Keratinocyte (primary cell): ENCODE data around the gene CSNK1G1. TPM values are rescaled to one million over a fixed set of nuclear protein-coding genes. Genes with fewer than 3 reads are reported as not detected.

ENCODE experiments used
- DNase-seq: peaks from one replicate; pipeline ENCODE4 v3.0.0-alpha.2; 2011; ENCODE audit warnings: low read depth, missing footprints, low spot score
- FAIRE-seq: peaks from 2 replicates; lab custom pipeline; 2011; peaks lifted over from hg19 to GRCh38; lab: Jason Lieb, UNC
- H2AFZ ChIP-seq: 2 replicates; pipeline ENCODE4 v1.6.0; 2012; ENCODE audit warnings: low read length, control low read depth, inconsistent platforms; ENCODE audit not compliant: control insufficient read depth
- H3K27ac ChIP-seq: 2 replicates; pipeline ENCODE4 v1.5.1; 2011; ENCODE audit warnings: low read length; ENCODE audit not compliant: control insufficient read depth, insufficient read depth
- H3K27me3 ChIP-seq: 3 replicates; pipeline ENCODE4 v1.6.0; 2011; ENCODE audit warnings: low read length; ENCODE audit not compliant: control insufficient read depth, insufficient read depth; ENCODE audit errors: extremely low read depth
- H3K36me3 ChIP-seq, 2 experiments: 2 replicates in 1 of 2; 3 replicates in 1 of 2; pipeline ENCODE4 v1.5.1; 2011; ENCODE audit warnings: low read length in 2 of 2, mild to moderate bottlenecking in 1 of 2; ENCODE audit not compliant: control insufficient read depth in 2 of 2, insufficient read depth in 2 of 2; ENCODE audit errors: extremely low read depth in 1 of 2
- H3K4me1 ChIP-seq: 3 replicates; pipeline ENCODE4 v1.5.1; 2011; ENCODE audit warnings: low read length; ENCODE audit not compliant: control insufficient read depth, insufficient read depth; ENCODE audit errors: extremely low read depth
- H3K4me2 ChIP-seq: 3 replicates; pipeline ENCODE4 v1.6.0; 2011; ENCODE audit warnings: low read depth, low read length; ENCODE audit not compliant: control insufficient read depth, insufficient read depth; ENCODE audit errors: extremely low read depth
- H3K4me3 ChIP-seq, 3 experiments: fragments of 200-600 bp in 1 of 3; sonication (generic) in 1 of 3; 2 replicates in 2 of 3; 3 replicates in 1 of 3; pipeline ENCODE4 v1.5.1; 2011 to 2016; ENCODE audit warnings: low read length in 3 of 3, mild to moderate bottlenecking in 3 of 3, control low read depth in 2 of 3, inconsistent platforms in 1 of 3, low read depth in 1 of 3, mixed read lengths in 1 of 3, mixed run types in 1 of 3, moderate library complexity in 1 of 3; ENCODE audit not compliant: control insufficient read depth in 2 of 3, insufficient read depth in 2 of 3; ENCODE audit errors: extremely low read depth in 1 of 3
- H3K79me2 ChIP-seq: 2 replicates; pipeline ENCODE4 v1.6.0; 2012; ENCODE audit warnings: low read length; ENCODE audit not compliant: control insufficient read depth, insufficient read depth
- H3K9ac ChIP-seq: 3 replicates; pipeline ENCODE4 v1.6.0; 2011; ENCODE audit warnings: low read length; ENCODE audit not compliant: control insufficient read depth, insufficient read depth; ENCODE audit errors: extremely low read depth
- H3K9me1 ChIP-seq: 3 replicates; pipeline ENCODE4 v1.6.0; 2011; ENCODE audit warnings: low read length; ENCODE audit not compliant: control insufficient read depth, insufficient read depth; ENCODE audit errors: extremely low read depth
- H3K9me3 ChIP-seq: 2 replicates; pipeline ENCODE4 v1.5.1; 2012; ENCODE audit warnings: low read depth, low read length; ENCODE audit not compliant: control insufficient read depth
- H4K20me1 ChIP-seq: 3 replicates; pipeline ENCODE4 v1.6.0; 2011; ENCODE audit warnings: low read length; ENCODE audit not compliant: control insufficient read depth, insufficient read depth; ENCODE audit errors: extremely low read depth
- CTCF ChIP-seq, 3 experiments: IDR thresholded peaks in 1 of 3; conservative IDR thresholded peaks in 1 of 3; optimal IDR thresholded peaks in 1 of 3; 2 replicates in 2 of 3; 3 replicates in 1 of 3; pipeline versions ENCODE3 to v1.5.1; 2011; ENCODE audit warnings: low read length in 3 of 3, mild to moderate bottlenecking in 3 of 3, moderate library complexity in 2 of 3, control low read depth in 1 of 3, inconsistent platforms in 1 of 3; ENCODE audit not compliant: insufficient read depth in 2 of 3; ENCODE audit errors: extremely low read depth in 1 of 3
- EZH2 ChIP-seq: IDR thresholded peaks from one replicate; pipeline ENCODE4 v1.6.1; 2012; ENCODE audit warnings: inconsistent platforms, mild to moderate bottlenecking, low read length, moderate library complexity
- dilution Hi-C: fragments of 300-500 bp; cut with MboI; formaldehyde crosslinking; loops from one replicate; pipeline ENCODE4 v1.7.0; 2020; ENCODE audit warnings: low sequenced_read_pairs; ENCODE audit not compliant: extremely low pct_ligation_motif_present
- polyA plus RNA-seq, 5 experiments: library from polyadenylated mRNA; depleted of rRNA in 3 of 5; stranded (reverse) in 3 of 5; stranded (forward) in 1 of 5; unstranded in 1 of 5; fragments of >200 nt; gene quantifications; 1 replicate in 1 of 5; 2 replicates in 3 of 5; 3 replicates in 1 of 5; pipeline versions ENCODE4 v1.2.1 to v1.2.3, GENCODE V29; 2011 to 2012; ENCODE audit warnings: missing spikeins in 2 of 5, low read depth in 1 of 5, low replicate concordance in 1 of 5

Gene CSNK1G1
- polyA plus RNA-seq, 1 donor (not counting 4 experiments of a cell fraction or from before 2014, with no cell fraction given), result 28.9 TPM

GRCh38 chr15:64340355-64340754, 15.6 kb downstream of the CSNK1G1 start:
- no peak overlapping the region for H3K9ac ChIP-seq
- H3K9me1 ChIP-seq, result no peaks in the 10 kb centered on the region
- no peak overlapping the region for H2AFZ ChIP-seq
- no peaks in the 10 kb centered on the region for H3K27me3 ChIP-seq
- dilution Hi-C loops, result no loop called here
- FAIRE-seq (no peak), DNase-seq (no peak)
- H3K4me2 ChIP-seq, result no peak overlapping the region
- H3K27ac ChIP-seq, result no peak overlapping the region
- H3K36me3 ChIP-seq, result peaks cover 1 to 13% of the 10 kb centered on the region in 2 experiments
- no peak for TF ChIP-seq EZH2
- no peak for TF ChIP-seq CTCF (optimal IDR thresholded peaks at IDR 0.05 in 1 of 3, IDR thresholded peaks at IDR 0.05 in 1 of 3, conservative IDR thresholded peaks at IDR 0.05 in 1 of 3; ENCODE audit: extremely low read depth in 1 of 3, insufficient read depth in 2 of 3, low read length in 3 of 3)
- H3K4me3 ChIP-seq, result no peak overlapping the region
- H4K20me1 ChIP-seq, result peaks cover 5% of the 10 kb centered on the region
- H3K4me1 ChIP-seq, result peaks cover 16% of the 10 kb centered on the region
- no peaks in the 10 kb centered on the region for H3K9me3 ChIP-seq
- peaks cover 85% of the 10 kb centered on the region for H3K79me2 ChIP-seq

- no peak for FAIRE-seq
Observed at GRCh38 chr15:64337761-64338160, 18.2 kb downstream of the CSNK1G1 start.

More at GRCh38 chr15:64337761-64338160, 18.2 kb downstream of the CSNK1G1 start:
- Histone ChIP-seq H3K27ac (no peak overlapping the region), H3K9ac (no peak overlapping the region), H2AFZ (no peak overlapping the region), H3K27me3 (no peaks in the 10 kb centered on the region), H3K36me3 (peaks cover 1 to 13% of the 10 kb centered on the region in 2 experiments), H3K79me2 (peaks cover 84% of the 10 kb centered on the region), H3K9me3 (no peaks in the 10 kb centered on the region), H4K20me1 (peaks cover 3% of the 10 kb centered on the region), H3K4me2 (no peak overlapping the region), H3K4me3 (no peak overlapping the region), H3K9me1 (no peaks in the 10 kb centered on the region), H3K4me1 (peaks cover 6% of the 10 kb centered on the region)
- dilution Hi-C loops, result no loop called here
- no peak for DNase-seq
- TF ChIP-seq EZH2, result no peak
- TF ChIP-seq CTCF (optimal IDR thresholded peaks at IDR 0.05 in 1 of 3, IDR thresholded peaks at IDR 0.05 in 1 of 3, conservative IDR thresholded peaks at IDR 0.05 in 1 of 3; ENCODE audit: extremely low read depth in 1 of 3, insufficient read depth in 2 of 3, low read length in 3 of 3), result no peak
